ENCODE data around the gene PWP2.
"Not testable (repeated sequence)": the region's sequence is repeated elsewhere in the genome, so short reads cannot be mapped to it uniquely, and the experiment has no call there.

The PWP2 gene

DNA sequence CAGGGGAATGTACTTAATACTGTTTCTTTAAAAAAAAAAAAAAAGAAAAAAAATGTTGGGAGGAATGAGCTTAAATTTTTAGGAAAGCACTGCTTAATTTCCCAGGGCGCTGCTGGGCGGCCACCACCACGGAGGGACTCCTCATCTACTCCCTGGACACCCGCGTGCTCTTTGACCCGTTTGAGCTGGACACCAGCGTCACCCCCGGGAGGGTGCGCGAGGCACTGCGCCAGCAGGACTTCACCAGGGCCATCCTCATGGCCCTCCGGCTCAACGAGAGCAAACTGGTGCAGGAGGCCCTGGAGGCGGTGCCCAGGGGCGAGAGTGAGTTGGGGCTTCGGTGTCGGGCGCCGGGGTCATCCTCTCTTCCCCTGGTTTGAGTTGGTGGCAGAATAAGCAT lies 20.6 kb downstream of the PWP2 start:
- in situ Hi-C loops (cut with MboI; ENCODE audit: low sequenced_read_pairs), result not testable (repeated sequence)

DNA sequence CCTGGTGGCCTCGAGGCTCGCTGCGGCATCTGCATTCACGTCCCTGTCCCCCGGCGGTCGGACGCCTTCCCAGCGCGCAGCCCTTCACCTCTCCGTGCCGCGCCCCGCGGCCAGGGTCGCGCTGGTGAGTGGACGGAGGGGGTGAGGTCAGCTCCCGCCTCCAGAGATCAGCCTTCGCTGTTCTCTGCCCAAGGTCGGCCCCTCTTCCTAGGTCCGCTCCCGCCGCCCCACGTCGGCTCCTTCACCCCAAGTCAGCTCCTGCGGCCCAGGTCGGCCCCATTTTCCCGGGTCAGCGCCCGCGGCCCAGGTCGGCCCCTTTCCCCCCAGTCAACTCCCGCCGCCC lies 26.5 kb downstream of the PWP2 start:
- in situ Hi-C loops (cut with MboI; ENCODE audit: low sequenced_read_pairs), result not testable (repeated sequence)

DNA sequence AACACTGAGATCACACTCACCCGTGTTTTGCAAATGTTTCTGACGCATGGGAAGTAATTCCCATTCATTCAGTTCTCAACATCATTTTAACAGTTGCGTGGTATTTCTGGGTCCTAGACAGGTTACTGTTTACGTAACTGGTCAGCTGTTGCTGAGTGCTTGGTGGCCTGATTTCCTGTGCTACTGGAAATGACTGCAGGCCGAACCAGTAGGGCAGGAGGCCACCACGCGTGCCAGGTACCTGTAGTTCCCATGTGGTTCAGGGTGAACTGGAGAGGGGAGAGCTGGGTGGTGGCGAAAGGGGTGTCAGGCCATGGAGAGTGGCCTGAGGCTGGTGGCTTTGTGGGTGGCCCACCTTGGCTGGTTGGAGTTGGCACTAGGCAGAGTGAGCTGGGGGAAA lies 27.5 kb downstream of the PWP2 start:
- in situ Hi-C loops (cut with MboI; ENCODE audit: low sequenced_read_pairs), result not testable (repeated sequence)

DNA sequence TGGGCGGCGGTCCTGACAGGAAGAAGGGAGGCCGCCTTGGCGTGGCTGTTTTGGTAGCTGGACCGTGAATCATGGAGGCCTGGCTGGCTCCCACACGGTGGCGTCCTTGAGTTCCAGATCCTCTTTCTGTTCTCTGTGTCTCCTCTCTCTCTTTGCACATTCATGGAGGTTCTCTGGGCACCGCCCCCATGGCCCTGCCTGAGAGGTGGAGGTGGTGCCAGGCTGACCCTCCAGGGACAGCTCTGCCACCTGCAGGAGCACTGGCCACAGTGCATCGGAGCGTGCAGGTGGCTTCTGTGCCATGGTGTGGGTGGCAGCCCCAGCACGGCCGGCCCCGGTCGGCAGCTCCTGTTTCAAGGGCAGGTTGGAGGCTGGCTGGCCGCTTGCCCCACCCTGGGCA lies 30.8 kb downstream of the PWP2 start:
- in situ Hi-C loops (cut with MboI; ENCODE audit: low sequenced_read_pairs), result not testable (repeated sequence)

DNA sequence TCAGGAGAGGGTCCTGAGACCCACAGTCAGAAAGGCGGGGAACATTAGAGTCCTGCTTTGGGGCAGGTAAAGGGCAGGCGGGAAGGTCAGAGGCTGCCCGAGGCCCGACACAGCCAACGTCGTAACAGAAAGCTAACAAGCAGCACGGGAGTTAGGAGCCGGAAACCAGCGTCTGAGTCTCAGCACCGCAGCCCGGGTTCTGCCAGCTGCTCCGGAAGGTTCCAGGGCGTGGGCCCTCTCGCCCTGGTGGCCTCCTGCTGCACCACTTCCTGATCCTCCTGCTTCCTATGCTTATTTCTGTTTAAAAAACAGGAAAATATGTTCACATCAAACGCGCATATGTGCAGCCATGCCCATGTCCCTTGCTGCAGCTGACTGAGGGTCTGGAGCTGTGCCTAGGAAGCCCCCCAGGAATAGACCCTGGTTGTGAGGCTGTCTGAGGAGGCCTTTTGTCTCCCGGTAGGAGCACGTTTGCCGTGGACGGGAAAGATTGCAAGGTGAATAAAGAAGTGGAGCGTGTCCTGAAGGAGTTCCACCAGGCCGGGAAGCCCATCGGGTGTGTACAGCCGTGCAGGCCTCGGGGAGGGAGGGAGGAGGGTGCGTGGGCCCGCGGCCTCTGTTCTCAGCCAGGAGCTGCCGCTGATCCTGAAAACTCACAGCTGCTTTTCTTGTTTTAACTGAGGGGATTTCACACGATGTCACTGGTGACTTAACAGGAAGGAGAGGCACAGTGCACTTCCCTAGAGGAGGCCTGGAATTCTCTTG lies 32.8 kb downstream of the PWP2 start:
- in situ Hi-C loops (cut with MboI; ENCODE audit: low sequenced_read_pairs), result not testable (repeated sequence)

DNA sequence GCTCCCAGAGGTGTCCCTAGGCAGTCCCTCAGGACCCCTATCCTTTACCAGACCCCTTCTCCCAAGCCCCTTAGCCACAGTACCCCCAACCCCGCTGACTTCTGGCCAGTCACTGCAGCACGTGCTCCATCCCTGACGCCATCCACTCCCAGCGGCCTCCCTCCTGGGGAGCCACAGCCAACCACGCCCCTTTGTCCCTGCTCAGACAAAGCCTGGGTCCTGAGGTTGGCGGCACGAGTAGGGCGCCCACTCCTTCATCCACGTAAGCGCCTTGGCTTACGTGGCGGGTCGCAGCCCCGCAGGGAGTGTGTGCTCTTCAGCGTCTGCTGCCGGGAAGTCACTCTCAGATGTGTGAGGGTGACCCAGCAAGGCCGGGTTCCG lies 33.3 kb downstream of the PWP2 start:
- in situ Hi-C loops (cut with MboI; ENCODE audit: low sequenced_read_pairs), result not testable (repeated sequence)

DNA sequence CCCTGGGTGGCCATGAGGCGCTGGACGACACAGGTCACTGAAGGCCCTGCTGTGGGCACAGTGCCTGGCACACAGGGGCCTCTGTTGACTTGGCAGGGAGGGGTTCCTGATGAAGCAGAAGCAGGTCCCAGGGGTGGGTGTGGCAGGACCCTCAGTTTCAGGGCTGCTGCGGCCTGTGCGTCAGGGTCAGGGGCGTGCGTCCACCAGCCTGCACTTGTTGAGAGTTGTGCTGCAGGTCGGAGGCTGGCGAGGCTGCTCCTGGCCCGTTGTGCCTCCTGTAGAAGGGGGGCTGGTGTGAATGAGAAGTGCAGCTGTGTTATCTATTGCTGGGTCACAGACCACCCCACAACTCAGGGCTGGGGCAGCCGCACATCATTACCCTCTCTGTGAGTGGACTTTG lies 35.3 kb downstream of the PWP2 start:
- in situ Hi-C loops (cut with MboI; ENCODE audit: low sequenced_read_pairs), result not testable (repeated sequence)

DNA sequence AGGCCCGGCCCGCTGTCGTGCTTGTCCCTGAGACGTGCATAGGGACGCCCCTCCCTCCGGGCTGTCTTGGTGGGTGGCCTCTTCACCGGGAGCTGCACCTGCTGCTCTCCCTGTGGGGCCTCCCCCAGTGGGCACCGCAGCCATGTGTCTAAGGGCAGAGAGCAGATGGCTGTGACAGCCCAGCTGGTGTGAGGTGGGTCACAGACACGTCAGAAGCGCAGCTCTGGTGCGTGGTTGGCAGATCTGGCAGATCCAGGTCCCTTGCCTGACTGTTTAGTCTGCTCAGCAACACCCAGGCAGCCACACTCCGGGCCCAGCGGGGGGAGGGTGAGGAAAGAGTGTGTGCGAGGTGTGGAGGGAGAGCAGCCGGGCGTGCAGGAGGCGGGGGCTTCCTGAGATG lies 36.2 kb downstream of the PWP2 start:
- in situ Hi-C loops (cut with MboI; ENCODE audit: low sequenced_read_pairs), result not testable (repeated sequence)

DNA sequence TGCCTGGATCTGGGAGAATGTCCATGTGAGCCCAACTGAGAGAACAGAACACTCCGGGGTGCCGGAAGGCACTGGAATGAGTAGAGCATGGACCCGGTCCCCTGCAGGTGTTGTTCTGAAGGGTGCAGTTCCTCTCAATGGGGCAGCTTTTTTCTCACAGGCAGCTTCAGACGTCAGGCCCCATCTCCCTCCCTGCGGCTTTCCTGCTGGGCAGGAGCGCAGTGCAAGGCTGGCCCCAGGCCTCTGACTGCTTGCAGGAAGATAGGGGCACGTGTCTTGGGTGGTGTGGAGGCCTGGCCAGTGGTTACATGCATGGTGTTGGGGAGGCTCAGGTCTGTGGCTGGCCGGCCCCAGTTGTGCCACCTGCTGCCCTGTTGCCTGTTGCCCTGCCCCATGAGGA lies 36.8 kb downstream of the PWP2 start:
- in situ Hi-C loops (cut with MboI; ENCODE audit: low sequenced_read_pairs), result not testable (repeated sequence)

DNA sequence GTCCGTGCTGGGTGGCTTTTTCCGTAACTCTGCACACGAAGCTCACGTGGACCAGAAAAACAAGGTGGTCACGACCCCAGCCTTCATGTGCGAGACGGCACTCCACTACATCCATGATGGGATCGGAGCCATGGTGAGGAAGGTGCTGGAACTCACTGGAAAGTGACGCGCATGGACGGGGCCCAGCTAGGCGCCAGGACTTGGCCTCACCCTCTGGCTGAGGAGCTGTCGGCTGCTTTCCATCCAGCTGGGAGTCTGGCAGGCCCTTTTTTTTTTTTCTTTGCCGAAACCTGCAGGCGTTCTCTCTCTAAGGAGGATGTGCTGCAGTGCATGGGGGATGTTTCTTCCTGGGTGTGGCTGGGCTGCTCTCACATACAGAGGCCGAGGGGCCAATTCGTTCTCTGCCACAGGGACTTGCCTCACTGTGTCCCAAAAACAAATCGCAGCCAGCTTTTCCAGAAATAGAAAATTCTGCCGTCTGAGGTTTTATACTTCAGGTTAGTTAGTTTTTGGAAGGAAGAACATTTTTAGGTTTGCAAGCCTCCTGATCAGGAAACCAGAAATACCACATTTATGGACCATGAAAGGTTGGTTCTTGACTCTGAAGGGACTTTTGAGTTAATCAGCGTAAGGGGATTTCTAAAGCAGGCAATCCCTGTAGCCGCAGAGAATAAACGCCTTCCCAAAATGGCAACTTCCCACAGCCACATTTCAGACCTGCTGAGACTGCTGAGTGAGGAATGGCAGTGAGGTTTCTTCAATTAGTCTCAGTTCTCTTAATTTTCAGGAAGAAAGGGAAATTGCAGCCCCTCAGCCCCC lies 37.8 kb downstream of the PWP2 start:
- in situ Hi-C loops (cut with MboI; ENCODE audit: low sequenced_read_pairs), result not testable (repeated sequence)

DNA sequence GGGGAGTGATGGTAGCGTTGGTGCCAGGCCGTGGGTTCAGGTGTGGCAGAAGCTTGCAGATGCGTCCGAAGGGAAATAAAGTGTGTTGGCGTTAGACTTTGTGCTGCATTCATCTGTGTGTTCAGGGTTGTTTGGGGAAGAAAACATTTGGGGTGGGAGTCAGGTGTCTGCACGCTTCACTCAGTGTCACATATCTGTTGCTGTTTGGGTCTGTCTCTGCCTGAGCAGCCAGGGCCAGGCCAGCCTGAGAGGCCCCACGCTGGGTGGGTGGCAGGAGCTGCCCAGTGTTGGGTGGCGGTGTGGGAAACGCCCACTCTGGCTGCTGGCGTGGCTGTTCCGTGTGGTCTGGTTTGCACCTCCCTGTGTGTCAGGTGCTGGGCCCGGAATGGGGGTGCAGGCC lies 38.4 kb downstream of the PWP2 start:
- in situ Hi-C loops (cut with MboI; ENCODE audit: low sequenced_read_pairs), result not testable (repeated sequence)

DNA sequence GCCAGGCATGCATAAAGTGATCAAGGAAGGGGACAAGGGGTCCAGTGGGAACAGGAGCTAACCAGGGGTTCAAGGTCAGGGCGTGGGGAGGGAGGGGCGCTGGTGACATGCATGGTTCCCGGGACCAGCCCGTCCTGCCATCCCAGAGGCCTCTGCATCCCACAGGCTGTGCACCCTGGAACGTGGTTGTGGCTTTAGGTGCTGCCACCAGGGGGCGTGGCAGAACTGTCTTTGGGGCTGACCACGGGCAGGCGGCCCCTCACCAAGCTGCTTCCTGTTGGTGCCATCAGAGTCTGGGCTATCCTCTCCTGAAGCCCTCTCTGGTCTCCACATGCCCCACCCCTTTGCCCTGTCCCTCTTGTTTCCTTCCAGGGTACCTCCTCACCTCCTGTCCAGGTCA lies 39.9 kb downstream of the PWP2 start:
- in situ Hi-C loops (cut with MboI; ENCODE audit: low sequenced_read_pairs), result not testable (repeated sequence)

DNA sequence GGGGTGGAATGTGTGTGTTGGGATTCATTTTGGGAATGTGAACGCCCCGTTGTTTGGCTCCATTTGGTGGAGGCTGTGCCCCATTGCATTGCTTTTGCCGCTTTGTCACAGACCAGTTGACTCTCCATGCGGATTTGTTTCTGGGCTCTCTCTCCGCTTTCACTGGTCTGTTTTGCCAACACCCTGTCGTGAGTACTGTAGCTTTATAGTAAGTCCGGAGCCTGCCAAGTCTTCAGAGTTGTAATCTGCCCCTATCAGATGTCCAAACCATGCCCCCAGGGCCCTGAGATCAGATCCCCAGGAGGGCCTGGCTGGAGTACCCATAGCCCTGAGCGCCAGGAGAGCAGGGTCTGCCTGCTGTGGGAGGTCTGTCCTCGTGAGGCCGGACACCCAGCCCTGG lies 43.1 kb downstream of the PWP2 start:
- in situ Hi-C loops (cut with MboI; ENCODE audit: low sequenced_read_pairs), result not testable (repeated sequence)

DNA sequence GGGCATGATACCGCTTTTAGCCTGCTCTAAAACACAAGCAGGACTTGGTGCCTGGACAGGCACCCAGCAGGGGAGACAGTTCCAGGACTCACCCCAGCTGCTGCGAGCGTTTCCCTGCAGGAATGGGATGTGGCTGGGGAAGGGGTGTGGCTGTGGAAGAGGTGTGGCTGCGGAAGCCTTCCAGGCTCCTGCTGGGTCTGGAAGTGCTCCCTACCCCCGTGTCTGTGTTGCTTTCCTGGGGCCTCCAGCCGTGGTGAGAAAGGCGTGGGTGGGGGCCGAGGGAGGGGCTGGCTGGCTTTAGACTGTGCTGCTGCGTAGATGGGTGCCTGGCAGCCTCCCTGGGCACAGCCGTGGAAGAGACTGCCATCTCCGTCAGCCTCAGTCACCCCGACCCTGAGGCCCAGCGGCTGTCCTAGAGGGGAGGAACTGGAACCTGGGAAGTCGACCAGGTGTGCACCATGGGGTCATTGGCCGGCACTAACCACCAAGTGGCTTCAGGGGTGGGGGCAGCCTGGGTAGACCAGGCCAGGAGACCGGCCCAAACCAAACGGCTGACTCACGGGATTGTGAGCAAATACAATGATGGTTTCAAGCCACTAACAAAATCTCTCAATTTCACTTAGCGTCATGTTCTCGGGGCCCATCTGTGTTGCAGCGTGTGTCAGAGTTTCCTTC lies 46.2 kb downstream of the PWP2 start:
- in situ Hi-C loops (cut with MboI; ENCODE audit: low sequenced_read_pairs), result not testable (repeated sequence)

DNA sequence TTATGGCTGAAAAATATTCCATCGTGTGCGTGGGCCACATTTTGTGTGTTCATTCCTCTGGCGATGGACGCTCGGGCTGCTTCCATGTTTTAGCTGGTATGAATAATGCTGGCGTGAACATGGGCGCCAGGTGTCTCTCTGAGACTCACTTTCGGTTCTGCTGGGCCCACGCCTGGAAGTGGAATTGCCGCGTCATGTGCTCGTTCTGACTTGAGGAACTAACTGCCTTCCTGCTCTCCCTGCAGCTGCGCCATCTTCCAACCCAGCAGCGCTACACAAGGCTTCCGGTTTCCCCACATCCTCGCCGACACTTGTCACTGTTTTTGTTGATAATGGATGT lies 46.7 kb downstream of the PWP2 start:
- in situ Hi-C loops (cut with MboI; ENCODE audit: low sequenced_read_pairs), result not testable (repeated sequence)

DNA sequence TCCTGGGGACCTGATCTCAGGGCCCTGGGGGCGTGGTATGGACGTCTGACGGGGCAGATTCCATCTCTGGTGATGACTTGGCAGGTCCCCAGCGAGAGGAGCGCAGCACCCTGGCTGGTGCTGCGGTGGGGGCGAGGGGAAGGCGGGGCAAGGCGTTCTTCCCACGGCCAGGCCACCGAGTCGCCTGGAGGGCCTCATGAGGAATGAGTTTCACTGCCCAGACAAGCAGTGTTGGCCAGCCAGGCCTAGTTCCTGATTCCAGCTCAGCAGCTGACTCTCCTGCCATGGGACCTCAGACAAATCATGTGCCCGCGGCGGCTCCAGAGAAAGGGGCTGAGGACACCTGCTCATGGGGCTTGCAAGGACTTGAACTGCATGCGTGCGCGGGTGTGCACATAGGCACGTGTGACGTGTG lies 47.6 kb downstream of the PWP2 start:
- in situ Hi-C loops (cut with MboI; ENCODE audit: low sequenced_read_pairs), result not testable (repeated sequence)

DNA sequence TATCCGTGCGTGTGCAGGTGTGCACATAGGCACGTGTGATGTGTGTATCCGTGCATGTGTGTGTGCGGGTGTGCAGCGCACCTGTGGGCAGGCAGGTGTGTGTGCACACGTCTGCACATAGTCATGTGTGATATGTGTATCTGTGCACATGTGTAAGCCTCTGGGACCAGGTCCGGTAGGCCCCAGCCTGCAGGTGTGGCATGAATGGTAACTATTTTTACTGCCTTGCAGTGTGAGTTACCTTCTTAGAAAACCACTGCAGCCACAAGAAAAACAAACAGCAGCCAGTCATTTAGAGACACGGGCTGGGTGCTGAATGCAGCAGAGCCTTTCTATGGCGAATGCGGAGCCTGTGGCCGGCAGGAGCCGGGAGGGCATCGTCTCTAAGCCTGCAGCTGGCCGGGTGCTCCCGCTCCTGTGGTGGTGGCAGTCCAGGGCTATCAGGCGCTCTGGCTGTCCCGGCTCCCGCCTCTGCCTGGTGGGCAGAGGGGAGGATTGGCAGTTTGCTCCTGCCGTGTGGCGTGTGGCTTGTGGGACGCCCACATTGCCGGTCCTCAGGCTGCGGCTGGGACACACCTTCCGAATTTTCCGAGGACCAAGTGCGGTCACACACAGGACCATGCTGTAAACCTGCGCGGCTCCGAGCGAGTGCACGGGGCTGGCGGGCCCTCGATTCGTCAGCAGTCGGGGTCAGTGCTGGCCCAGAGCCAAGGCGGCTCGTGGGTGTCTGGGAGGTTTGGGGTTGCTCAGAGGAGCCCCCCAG lies 48.2 kb downstream of the PWP2 start:
- in situ Hi-C loops (cut with MboI; ENCODE audit: low sequenced_read_pairs), result not testable (repeated sequence)

DNA sequence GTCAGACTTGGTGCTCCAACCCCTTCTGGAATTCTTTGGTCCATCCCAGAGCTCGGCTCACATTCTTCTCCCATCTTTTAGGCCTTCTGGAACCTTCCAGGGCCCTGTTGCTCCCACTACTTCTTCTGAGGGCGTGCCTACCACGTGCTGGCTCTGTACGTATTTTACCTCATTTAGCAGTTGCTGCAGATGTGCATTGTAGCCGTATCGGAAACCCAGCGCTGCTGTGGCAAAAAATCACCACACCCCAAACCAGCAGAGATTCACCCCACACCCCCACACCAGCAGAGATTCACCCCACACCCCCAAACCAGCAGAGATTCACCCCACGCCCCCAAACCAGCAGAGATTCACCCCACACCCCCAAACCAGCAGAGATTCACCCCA lies 48.8 kb downstream of the PWP2 start:
- in situ Hi-C loops (cut with MboI; ENCODE audit: low sequenced_read_pairs), result not testable (repeated sequence)

DNA sequence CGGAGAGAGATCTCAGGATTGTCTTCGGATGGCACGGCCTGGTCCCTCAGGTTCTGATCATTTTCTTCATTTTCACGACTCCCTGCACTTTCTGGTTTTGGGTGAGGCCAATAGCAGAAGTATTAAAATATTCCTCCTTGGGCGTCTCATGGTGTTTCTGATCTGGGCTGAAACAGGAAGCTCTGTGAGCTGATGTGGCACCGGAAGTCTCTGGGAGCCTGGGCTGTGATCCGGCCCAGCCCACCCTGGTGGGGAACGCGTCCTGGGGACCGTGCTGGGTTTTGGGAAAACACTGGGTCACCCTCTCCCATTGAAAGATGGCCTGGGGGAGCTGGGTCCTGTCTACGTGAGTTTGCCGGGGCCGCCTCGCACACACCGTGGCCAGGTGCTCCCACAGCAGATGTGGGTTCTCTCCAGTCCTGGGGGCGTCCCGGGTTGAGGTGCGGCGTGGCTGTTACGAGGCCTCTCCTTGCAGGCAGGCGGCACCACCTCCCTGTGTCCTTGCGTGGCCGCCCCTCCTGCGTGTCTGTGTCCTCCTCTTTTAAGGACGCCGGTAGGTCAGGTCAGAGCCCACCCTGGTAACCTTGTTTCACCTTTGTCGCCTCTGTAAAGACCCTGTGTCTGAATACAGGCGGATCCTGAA lies 50.4 kb downstream of the PWP2 start:
- in situ Hi-C loops (cut with MboI; ENCODE audit: low sequenced_read_pairs), result not testable (repeated sequence)

DNA sequence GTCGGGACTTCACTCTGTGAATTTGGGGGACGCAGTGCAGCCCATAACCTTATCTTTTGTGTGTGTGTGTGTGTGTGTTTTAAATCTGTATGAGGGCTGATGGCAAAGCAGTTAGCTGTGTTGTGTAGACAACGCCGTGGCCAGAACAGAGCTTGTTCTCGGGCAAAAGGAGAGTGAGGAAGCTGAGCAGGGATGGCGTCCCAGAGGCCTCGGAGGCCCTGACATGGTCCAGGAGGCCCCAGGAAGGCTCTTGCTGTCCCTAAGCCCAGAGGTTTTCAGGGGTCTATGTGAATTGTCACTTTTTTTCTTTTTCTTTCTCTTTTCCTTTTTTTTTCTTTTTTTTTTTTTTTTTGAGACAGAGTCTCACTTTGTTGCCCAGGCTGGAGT lies 50.9 kb downstream of the PWP2 start:
- in situ Hi-C loops (cut with MboI; ENCODE audit: low sequenced_read_pairs), result not testable (repeated sequence)
